OCI-LY1 (cell line): ENCODE results near the gene TPSB2.

Experiments used
- CTCF ChIP-seq: fragments of 200-600 bp; sonication (generic), shearing (Covaris generic); IDR thresholded peaks from 2 replicates; pipeline ENCODE4 v1.5.1; 2017; ENCODE audit warnings: mild to moderate bottlenecking, antibody characterized with exemption, low read length, moderate library complexity, mixed read lengths
- EZH2 ChIP-seq: fragments of 200-600 bp; sonication (generic), shearing (Covaris generic); IDR thresholded peaks from 2 replicates; pipeline ENCODE4 v1.8.0; 2017; ENCODE audit warnings: borderline replicate concordance, mixed run types, mild to moderate bottlenecking, antibody characterized with exemption, low read length, moderate library complexity, mixed read lengths

DNA sequence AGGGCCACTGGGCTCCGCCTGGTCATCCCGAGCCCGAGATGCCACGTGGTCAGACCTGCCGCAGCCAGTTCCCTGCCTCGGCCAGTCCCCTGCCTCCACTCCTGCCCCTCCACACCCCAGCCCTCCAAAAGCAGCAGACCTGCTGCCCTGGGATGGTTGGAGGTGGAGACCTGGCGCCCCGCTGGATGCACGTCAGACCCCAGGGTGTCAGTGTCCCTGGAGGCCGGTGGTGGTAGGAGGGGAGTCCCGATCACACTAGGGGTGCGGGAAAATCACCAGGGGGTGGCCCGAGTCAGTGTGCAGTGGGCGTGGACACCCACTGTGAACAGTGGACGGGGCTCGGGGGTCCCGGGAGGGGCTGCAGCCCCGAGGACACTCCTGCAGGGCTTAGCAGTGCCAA, 31.8 kb downstream of the TPSB2 start:
- TF ChIP-seq CTCF (no peak), EZH2 (no peak)
